HFF-Myc (cell line): ENCODE data around the gene RPS8.

Source experiments
- DNase-seq: peaks from one replicate; pipeline ENCODE4 v3.0.0-alpha.2; 2011; ENCODE audit warnings: low read depth; ENCODE audit errors: extremely low read depth
- H3K4me3 ChIP-seq: replicated peaks from 2 replicates; pipeline ENCODE4 v1.5.1; 2011; ENCODE audit warnings: low read depth, mild to moderate bottlenecking, control low read depth, low read length
- TF ChIP-seq, protein P1 (sequence below): IDR thresholded peaks from 2 replicates; pipeline ENCODE4 v1.5.1; 2012; ENCODE audit warnings: mild to moderate bottlenecking, low read depth, low read length, control low read depth; ENCODE audit errors: missing control alignments

Gene RPS8

DNA sequence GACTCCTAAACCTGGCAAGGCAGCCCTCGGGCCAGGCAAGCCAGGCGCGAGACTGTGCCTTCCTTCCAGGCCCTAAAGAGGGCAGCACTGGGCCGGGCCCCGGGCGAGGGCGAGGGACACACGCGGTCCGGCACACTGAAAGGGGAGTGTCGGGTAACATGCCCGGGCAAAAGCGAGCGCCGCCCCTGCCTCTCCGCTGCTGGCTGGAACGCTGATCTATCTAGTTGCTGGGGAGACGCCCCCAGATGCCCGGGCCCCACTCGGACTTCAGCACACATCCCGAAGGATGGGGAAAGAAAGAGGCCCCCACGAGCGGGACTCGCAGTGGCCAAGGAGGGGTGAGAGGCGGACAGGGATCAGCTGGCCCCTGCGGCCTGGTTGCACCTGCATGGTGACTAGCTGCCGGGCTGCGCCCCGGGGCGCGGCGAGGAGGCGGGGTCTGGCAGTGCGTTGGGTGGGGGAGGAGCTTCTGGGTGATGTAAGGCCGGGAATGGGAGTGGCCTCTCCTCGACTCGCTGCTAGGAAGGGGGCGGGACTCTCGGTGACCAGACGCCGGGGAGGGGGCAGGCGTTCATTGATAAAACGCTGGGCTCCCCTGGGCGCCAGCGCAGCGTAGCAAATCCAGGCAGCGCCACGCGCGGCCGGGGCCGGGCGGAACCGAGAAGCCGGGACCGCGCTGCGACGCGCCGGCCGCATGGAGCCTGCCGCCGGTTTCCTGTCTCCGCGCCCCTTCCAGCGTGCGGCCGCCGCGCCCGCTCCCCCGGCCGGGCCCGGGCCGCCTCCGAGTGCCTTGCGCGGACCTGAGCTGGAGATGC, 24.6 kb downstream of the RPS8 start, which contains the start of gene PLK3:
PLK3 (plus strand) TSS at position 608 of the 815 bp plus-strand sequence; CDS start at position 695, 87 bp downstream.
- H3K4me3 ChIP-seq = peak within 1 kb of the TSS; percentile 94
- TF ChIP-seq, protein P1, sequence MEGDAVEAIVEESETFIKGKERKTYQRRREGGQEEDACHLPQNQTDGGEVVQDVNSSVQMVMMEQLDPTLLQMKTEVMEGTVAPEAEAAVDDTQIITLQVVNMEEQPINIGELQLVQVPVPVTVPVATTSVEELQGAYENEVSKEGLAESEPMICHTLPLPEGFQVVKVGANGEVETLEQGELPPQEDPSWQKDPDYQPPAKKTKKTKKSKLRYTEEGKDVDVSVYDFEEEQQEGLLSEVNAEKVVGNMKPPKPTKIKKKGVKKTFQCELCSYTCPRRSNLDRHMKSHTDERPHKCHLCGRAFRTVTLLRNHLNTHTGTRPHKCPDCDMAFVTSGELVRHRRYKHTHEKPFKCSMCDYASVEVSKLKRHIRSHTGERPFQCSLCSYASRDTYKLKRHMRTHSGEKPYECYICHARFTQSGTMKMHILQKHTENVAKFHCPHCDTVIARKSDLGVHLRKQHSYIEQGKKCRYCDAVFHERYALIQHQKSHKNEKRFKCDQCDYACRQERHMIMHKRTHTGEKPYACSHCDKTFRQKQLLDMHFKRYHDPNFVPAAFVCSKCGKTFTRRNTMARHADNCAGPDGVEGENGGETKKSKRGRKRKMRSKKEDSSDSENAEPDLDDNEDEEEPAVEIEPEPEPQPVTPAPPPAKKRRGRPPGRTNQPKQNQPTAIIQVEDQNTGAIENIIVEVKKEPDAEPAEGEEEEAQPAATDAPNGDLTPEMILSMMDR = peak; percentile 89
- DNase-seq = peak; percentile 94

DNA sequence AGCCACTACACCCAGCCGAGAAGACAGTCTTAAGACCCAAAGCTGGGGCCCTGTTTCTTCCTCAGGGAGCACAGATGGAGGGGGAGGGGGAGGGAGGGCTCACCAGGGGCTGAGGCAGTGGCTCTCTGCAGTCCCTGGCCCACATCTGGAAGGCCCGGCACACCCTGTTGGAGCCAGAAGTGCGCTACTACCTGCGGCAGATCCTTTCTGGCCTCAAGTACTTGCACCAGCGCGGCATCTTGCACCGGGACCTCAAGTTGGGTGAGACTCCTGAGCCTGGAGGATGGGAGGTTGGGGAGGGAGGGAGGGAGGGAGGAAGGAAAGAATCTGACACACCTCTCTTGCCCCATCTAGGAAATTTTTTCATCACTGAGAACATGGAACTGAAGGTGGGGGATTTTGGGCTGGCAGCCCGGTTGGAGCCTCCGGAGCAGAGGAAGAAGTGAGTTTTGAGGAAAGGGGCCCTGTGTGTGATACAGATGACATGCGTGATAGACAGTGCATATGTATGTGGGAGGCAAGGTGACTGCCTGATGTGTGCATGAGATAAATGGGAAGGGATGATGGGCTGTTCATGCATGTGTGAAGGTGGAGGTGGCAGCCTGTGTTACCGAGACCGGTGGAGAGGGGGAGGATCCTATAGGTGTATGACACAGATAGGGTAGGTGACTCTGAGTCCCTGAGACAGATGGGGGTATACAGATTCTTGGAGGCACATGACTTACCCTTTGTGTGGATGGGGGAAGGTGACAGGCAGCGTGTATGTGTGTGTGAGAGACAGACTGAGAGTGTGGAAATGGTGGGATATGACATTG, 26.4 kb downstream of the RPS8 start:
- TF ChIP-seq, protein P1 = no peak
- peak overlapping the region; percentile 94 for H3K4me3 ChIP-seq
- no peak for DNase-seq

DNA sequence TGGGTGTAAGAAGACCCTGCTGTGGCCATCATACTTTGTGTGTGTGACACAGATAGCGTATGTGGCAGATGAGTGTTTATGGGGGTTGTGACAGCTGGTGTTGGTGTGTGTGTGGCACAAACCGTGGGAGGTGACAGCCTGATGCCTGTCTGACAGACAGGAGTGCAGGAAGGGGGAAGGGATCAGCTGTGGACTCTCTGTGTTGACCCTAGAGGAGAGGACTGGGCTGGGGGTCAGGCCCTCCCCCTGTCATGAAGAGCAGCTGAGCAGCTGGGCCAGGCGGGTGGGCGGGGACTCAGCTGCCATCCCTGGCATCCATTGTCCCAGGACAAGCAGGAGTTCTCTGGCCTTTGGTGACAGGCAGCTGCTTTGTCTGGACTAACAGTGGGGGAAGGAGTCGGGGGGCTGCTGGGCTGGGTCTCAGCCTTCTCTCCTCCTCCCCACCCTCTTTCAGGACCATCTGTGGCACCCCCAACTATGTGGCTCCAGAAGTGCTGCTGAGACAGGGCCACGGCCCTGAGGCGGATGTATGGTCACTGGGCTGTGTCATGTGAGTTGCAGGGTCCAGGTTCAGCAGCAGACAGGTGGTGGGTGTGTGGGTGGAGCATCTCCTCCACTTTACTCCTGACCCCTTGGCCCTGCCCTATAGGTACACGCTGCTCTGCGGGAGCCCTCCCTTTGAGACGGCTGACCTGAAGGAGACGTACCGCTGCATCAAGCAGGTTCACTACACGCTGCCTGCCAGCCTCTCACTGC, 27.1 kb downstream of the RPS8 start:
- peak overlapping the region; percentile 94 for H3K4me3 ChIP-seq
- no peak for DNase-seq
- TF ChIP-seq, protein P1 = no peak

DNA sequence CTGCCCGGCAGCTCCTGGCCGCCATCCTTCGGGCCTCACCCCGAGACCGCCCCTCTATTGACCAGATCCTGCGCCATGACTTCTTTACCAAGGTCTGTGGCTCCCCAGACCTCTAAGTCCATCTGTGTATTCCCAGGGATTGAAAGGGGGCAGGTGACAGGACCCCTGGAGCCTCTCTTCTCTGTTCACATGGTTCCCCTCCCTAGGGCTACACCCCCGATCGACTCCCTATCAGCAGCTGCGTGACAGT, 27.6 kb downstream of the RPS8 start:
- TF ChIP-seq, protein P1 = no peak
- no peak for DNase-seq
- peak overlapping the region; percentile 94 for H3K4me3 ChIP-seq

DNA sequence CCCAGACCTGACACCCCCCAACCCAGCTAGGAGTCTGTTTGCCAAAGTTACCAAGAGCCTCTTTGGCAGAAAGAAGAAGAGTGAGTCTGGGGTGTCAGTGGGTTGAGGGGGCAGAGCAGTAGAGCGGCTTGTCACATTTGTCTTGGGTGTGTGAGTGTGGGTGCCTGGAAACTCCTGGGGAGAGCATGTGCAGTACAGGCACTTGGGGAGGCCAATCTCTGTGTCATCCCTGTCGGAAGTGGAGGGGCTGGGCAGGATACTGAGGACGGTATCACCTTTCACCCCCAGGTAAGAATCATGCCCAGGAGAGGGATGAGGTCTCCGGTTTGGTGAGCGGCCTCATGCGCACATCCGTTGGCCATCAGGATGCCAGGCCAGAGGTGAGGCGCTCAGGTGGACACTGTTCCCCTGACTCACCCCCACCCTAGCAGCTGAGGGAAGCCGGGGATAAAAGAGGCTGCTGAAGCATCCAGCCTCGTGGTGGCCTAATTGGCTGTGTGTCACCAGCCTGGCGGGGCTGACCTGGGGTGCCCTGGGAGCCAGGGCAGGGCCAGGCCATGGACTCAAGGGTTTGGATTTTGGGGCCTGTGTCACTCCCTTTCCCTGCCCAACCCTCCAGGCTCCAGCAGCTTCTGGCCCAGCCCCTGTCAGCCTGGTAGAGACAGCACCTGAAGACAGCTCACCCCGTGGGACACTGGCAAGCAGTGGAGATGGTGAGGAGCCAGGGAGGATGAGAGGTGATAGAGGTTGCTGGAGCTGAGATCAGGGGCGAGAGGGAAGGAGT, 28.2 kb downstream of the RPS8 start:
- TF ChIP-seq, protein P1 = no peak
- peak overlapping the region; percentile 94 for H3K4me3 ChIP-seq
- DNase-seq = no peak
